Fibroblast of pulmonary artery (primary cell): ENCODE measurements around the gene PAIP2.
"Not testable (repeated sequence)": the region's sequence is repeated elsewhere in the genome, so short reads cannot be mapped to it uniquely, and the experiment has no call there.

Experiments used
- DNase-seq: peaks from one replicate; pipeline ENCODE4 v3.0.0-alpha.2; 2010; ENCODE audit warnings: low read depth
- H3K4me3 ChIP-seq: replicated peaks from 2 replicates; pipeline ENCODE4 v1.5.1; 2011; ENCODE audit warnings: low read depth, mild to moderate bottlenecking, control low read depth, low read length, moderate library complexity
- TF ChIP-seq, protein P1 (sequence below): IDR thresholded peaks from 2 replicates; pipeline ENCODE4 v1.5.1; 2011; ENCODE audit warnings: mild to moderate bottlenecking, control low read depth, low read length, inconsistent platforms; ENCODE audit errors: missing control alignments

The PAIP2 gene

DNA sequence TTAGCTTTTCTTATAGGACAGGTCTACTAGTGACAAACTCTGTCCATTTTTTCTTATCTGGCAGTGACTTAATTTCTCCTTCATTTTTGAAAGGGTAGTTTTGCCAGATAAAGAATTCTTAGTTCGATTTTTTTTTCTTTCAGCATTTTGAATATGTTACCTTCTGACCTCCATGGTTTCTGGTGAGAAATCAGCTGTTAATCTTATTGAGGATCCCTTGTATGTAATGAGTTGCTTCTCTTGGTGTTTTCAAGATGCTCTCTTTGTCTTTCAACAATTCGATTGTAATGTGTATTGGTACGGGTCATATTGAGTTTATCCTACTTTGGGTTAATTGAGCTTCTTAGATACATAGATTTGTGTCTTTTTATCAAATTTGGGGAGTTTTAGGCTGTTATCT, 12.5 kb downstream of the PAIP2 start:
- DNase-seq, result no peak
- no peak overlapping the region for H3K4me3 ChIP-seq
- TF ChIP-seq, protein P1, sequence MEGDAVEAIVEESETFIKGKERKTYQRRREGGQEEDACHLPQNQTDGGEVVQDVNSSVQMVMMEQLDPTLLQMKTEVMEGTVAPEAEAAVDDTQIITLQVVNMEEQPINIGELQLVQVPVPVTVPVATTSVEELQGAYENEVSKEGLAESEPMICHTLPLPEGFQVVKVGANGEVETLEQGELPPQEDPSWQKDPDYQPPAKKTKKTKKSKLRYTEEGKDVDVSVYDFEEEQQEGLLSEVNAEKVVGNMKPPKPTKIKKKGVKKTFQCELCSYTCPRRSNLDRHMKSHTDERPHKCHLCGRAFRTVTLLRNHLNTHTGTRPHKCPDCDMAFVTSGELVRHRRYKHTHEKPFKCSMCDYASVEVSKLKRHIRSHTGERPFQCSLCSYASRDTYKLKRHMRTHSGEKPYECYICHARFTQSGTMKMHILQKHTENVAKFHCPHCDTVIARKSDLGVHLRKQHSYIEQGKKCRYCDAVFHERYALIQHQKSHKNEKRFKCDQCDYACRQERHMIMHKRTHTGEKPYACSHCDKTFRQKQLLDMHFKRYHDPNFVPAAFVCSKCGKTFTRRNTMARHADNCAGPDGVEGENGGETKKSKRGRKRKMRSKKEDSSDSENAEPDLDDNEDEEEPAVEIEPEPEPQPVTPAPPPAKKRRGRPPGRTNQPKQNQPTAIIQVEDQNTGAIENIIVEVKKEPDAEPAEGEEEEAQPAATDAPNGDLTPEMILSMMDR, result no peak

- not testable (repeated sequence) for H3K4me3 ChIP-seq, DNase-seq
Observed at GRCh38 chr5:139355900-139356299, 14.2 kb downstream of the PAIP2 start.

GRCh38 chr5:139358064-139358463, 16.4 kb downstream of the PAIP2 start:
- H3K4me3 ChIP-seq, result no peak overlapping the region
- DNase-seq, result no peak
- TF ChIP-seq, protein P1, result no peak

DNA sequence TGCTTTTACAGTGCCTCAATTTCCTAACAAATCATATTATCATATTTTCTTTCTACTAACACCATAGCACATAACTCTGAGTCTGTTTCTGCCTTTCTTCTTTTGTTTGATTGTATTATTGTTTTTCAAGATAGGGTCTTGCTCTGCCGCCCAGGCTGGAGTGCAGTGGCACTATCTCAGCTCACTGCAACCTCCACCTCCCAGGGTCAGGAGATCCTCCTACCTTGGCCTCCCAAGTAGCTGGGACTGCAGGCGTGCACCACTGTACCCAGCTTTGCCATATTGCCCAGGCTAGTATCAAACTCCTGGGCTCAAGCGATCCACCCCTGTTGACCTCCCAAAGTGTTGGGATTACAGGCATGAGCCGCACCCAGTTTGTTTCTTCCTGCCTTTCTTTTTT, 18.7 kb downstream of the PAIP2 start:
- no peak overlapping the region for H3K4me3 ChIP-seq
- no peak for DNase-seq
- TF ChIP-seq, protein P1, result no peak

DNA sequence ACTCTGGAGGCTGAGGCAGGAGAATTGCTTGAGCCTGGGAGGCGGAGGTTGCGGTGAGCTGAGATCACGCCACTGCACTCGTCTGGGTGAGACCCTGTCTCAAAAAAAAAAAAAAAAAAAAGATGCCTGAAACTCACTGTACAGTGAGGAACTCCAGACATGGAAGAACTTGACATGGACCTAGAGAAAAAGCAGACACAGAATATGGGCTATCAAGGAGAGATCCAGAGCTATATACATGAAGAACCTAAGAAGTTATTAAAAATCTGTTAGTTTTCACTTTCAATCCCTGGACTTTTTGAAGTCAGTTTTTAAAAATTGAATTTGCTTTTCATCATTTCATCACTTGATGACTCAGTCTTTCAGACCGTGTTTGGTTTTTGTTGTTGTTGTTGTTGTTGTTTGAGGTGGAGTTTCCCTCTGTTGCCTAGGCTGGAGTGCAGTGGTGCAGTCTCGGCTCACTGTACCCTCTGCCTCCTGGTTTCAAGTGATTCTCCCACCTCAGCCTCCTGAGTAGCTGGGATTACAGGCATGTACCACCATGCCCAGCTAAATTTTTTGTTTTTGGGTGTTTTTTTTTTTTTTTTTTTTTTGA, 20.3 kb downstream of the PAIP2 start:
- TF ChIP-seq, protein P1, result no peak
- H3K4me3 ChIP-seq, result no peak overlapping the region
- DNase-seq, result no peak

- H3K4me3 ChIP-seq, result no peak overlapping the region
- no peak for DNase-seq
- TF ChIP-seq, protein P1, result no peak
Observed at GRCh38 chr5:139363937-139364336, 22.3 kb downstream of the PAIP2 start.

DNA sequence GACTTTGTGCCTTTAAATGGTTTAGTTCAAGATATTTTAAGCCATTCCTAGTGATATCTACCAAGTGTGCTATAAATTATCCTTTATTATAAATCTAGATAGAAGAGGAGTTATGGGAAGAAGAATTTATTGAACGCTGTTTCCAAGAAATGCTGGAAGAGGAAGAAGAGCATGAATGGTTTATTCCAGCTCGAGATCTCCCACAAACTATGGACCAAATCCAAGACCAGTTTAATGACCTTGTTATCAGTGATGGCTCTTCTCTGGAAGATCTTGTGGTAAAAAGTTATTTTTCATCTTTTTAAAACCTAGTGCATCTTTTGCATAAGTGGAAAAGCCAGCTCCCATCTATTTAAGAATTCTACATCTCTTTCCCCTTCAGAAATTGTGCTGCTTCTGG, 22.8 kb downstream of the PAIP2 start:
- DNase-seq, result no peak
- TF ChIP-seq, protein P1, result no peak
- no peak overlapping the region for H3K4me3 ChIP-seq
